ENCODE measurements around the gene PRKCH.

DNA sequence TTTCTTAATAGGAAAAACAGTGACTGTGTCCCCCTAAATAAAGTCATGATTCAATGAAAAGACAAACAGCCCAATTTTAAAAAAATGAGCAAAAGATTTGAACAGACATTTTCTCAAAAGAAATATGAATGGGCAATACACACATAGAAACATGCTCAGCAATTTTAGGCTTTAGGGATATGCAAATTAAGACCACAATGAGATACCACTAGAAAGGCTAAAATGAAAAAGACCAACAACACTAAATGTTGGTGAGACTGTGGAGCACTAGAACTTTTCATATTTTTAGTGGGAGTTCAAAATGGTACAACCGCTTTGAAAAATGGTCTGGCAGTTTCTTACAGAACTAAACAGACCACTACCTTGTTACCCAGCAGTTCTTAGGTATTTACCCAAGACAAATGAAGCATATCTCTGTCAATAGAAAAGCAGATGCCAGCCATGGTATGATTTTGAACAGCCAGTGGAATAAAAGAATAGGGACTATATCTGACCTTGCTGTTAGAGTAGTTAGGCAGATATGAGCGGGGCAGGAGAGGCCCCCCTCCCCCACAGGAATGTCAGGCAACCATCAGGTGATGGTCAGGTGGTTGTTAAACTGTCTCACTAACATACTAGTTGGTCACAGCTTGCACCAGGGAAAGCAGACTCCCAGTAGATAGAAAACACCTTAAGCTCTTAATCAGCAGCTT lies 108.8 kb downstream of the PRKCH start:
- no peak for TF ChIP-seq POLR2A (IDR thresholded peaks at IDR 0.05; ENCODE audit: low read depth, low read length)
- TF ChIP-seq POLR2AphosphoS5 (IDR thresholded peaks at IDR 0.05; ENCODE audit: low read depth, low read length): no peak
- TF ChIP-seq SPI1 (IDR thresholded peaks at IDR 0.05; ENCODE audit: low read depth, low read length): no peak
- no peak for TF ChIP-seq TAF1 (IDR thresholded peaks at IDR 0.05; ENCODE audit: low read depth, low read length)
- no peak for TF ChIP-seq PAX5 (IDR thresholded peaks at IDR 0.05; ENCODE audit: insufficient read depth, low read length, severe bottlenecking)
